Mucosa of descending colon (tissue), 3 donors: ENCODE data around the gene UTP11. TPM values are rescaled to one million over a fixed set of nuclear protein-coding genes. Genes with fewer than 3 reads are reported as not detected.
"Not testable (repeated sequence)": the region's sequence is repeated elsewhere in the genome, so short reads cannot be mapped to it uniquely, and the experiment has no call there.

Experiments
- ATAC-seq: fragments of 200-7000 bp; cut with Tn5 transposase; one replicate; pipeline ENCODE4 v1.9.1; 2020; ENCODE audit warnings: mild to moderate bottlenecking, moderate library complexity
- DNase-seq, 3 donors: peaks; one replicate each; pipeline ENCODE4 v3.0.0-alpha.2; 2020
- H3K36me3 ChIP-seq: fragments of 200-600 bp; one replicate; pipeline ENCODE4 v1.8.0; 2021; ENCODE audit warnings: low read depth, mild to moderate bottlenecking
- H3K4me1 ChIP-seq: fragments of 200-600 bp; one replicate; pipeline ENCODE4 v1.8.0; 2021; ENCODE audit warnings: low read depth, mild to moderate bottlenecking
- H3K4me3 ChIP-seq: fragments of 200-600 bp; one replicate; pipeline ENCODE4 v1.8.0; 2021; ENCODE audit warnings: mild to moderate bottlenecking
- H3K9me3 ChIP-seq: fragments of 200-600 bp; one replicate; pipeline ENCODE4 v1.8.0; 2021; ENCODE audit warnings: mild to moderate bottlenecking
- intact Hi-C, 2 donors: fragments of 100-400 bp; cut with DNase I in 1 of 2; cut with micrococcal nuclease in 1 of 2; formaldehyde crosslinking; loops; one replicate each; pipeline versions ENCODE4 v1.11.0 to v1.11.1; 2022; cut with DNase I, micrococcal nuclease
- long read RNA-seq, 2 donors: library from polyadenylated mRNA; unstranded; transcript quantifications; one replicate each; pipeline ENCODE4 v2.0.0, GENCODE V29; 2019 to 2021
- total RNA-seq, 3 donors: library from RNA; stranded (reverse); fragmentation: NEBNext Ultra II Directional in 2 of 3; extraction: Animal tissue kit (Norgen Biotek cat#: 25700) in 2 of 3; gene quantifications; one replicate each; pipeline versions ENCODE4 v1.2.1 to v1.2.4, GENCODE V29; 2021 to 2023
- TF ChIP-seq, protein P1 (sequence below): fragments of 200-600 bp; IDR thresholded peaks from one replicate; pipeline ENCODE4 v1.8.0; 2022; ENCODE audit warnings: antibody characterized with exemption, mild to moderate bottlenecking
- donor health status: DM: no; HTN: no; CAD: no; lungs with moderate emphysema.
- donor health status: DM: no; HTN: no; CAD: no.
- donor health status: DM: no; HTN: yes; CAD: no.

Gene UTP11, protein sequence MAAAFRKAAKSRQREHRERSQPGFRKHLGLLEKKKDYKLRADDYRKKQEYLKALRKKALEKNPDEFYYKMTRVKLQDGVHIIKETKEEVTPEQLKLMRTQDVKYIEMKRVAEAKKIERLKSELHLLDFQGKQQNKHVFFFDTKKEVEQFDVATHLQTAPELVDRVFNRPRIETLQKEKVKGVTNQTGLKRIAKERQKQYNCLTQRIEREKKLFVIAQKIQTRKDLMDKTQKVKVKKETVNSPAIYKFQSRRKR
- 10 to 100 TPM; 13.7 to 35.7 (median 15.3) TPM for total RNA-seq
- long read RNA-seq, donor 1, transcript UTP11-201 (8 exons, 2,019 nt): major isoform, 34 of 37 reads
- long read RNA-seq, donor 1, partial matches to known transcripts: 1 of 37 reads
- long read RNA-seq, donor 1, other reads (novel, unspliced or antisense): 2 of 37 reads
- long read RNA-seq, donor 2, transcript UTP11-201 (8 exons, 2,019 nt): major isoform, 17 of 18 reads
- long read RNA-seq, donor 2, partial matches to known transcripts: 1 of 18 reads
- long read RNA-seq, donor 2, other reads (novel, unspliced or antisense): 0 of 18 reads

DNA sequence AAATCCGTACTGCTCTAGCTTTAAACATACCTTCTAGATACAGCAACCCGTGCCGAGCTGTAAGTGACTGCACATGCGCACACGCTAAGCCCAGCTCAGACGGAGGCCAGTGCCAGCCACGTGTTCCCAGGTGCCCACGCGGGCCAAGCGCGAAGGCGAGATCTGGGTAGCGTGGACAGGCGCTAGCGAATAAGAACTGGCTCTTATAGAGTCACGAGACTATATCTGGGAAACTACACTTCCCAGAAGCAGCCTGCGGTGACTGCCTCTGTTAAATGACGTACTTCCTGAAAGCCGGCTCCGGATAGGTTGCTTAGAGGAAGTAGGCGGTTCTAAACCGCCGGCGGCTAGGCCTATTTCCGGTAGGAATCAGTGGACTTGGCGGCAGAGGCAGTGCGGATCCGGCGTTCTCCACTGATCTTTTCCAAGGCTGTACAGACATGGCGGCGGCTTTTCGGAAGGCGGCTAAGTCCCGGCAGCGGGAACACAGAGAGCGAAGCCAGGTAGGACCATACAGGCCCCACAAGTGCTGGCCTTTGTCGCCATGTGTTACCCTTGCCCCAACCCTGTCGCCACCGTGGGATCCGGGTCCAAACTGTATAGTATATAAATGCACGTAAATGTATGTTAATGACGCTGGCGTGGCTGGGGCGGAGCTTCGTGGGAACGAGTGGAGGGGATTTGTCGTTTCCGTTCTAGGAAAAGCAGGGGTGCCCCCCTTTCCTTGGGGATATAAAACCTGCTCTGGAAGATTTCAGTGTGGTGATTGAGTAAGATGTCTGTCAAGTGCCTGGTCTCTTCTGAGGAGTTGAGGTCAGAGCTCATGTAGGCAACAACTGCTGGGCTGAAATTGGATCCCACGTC, at the start of gene UTP11:
Gene UTP11, plus strand, starts transcription at position 372 of the 864 bp plus-strand sequence. Its CDS starts 69 bp downstream, at position 441.
- Histone ChIP-seq H3K4me1 (peaks cover 14% of the 10 kb centered on the region), H3K4me3 (peak within 1 kb of the TSS; percentile 35), H3K36me3 (no peaks in the 10 kb centered on the region), H3K9me3 (no peaks in the 10 kb centered on the region)
- DNase-seq (peak; percentile 91 to 95 (median 93)), ATAC-seq (peak; percentile 98)
- intact Hi-C loops: no loop called here
- TF ChIP-seq, protein P1, sequence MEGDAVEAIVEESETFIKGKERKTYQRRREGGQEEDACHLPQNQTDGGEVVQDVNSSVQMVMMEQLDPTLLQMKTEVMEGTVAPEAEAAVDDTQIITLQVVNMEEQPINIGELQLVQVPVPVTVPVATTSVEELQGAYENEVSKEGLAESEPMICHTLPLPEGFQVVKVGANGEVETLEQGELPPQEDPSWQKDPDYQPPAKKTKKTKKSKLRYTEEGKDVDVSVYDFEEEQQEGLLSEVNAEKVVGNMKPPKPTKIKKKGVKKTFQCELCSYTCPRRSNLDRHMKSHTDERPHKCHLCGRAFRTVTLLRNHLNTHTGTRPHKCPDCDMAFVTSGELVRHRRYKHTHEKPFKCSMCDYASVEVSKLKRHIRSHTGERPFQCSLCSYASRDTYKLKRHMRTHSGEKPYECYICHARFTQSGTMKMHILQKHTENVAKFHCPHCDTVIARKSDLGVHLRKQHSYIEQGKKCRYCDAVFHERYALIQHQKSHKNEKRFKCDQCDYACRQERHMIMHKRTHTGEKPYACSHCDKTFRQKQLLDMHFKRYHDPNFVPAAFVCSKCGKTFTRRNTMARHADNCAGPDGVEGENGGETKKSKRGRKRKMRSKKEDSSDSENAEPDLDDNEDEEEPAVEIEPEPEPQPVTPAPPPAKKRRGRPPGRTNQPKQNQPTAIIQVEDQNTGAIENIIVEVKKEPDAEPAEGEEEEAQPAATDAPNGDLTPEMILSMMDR: no peak

DNA sequence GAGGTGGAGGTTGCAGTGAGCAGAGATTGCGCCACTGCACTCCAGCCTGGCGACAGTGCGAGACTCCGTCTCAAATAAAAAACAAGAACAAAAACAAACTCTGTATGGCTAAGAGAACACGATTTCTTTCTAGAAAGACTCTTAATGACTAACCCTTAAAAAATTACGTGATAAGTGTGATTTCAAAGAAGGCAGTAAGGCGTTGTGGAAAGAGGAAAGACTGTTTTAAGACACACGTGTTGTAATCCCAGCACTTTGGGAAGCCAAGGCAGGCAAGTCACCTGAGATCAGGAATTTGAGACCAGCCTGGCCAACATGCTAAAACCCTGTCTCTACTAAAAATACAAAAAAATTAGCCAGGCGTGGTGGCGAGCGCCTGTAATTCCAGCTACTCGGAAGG, 48.4 kb upstream of the UTP11 start:
- H3K9me3 ChIP-seq, H3K36me3 ChIP-seq, ATAC-seq, H3K4me3 ChIP-seq, H3K4me1 ChIP-seq, intact Hi-C loops, DNase-seq: not testable (repeated sequence)

DNA sequence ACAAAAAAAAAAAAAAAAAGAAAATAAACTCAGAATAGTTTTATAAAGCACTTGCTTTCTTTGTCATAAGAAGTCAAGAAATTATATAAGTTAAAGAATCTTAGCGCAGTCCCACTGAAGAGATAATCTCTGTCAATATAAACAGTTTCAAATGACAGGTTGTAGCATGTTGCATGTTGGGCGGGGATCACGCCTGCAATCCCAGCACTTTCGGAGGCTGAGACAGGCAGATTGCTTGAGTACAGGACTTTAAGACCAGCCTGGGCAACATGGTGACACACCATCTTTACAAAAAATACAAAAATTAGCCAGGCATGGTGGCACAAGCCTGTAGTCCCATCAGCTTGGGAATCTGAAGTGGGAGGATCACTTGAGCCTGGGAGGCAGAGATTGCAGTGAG, 47.2 kb upstream of the UTP11 start:
- Histone ChIP-seq H3K4me1 (no peaks in the 10 kb centered on the region), H3K9me3 (no peaks in the 10 kb centered on the region), H3K36me3 (no peaks in the 10 kb centered on the region), H3K4me3 (no peak overlapping the region)
- TF ChIP-seq, protein P1: no peak
- DNase-seq: no peak
- no peak for ATAC-seq
- intact Hi-C loops: no loop called here

DNA sequence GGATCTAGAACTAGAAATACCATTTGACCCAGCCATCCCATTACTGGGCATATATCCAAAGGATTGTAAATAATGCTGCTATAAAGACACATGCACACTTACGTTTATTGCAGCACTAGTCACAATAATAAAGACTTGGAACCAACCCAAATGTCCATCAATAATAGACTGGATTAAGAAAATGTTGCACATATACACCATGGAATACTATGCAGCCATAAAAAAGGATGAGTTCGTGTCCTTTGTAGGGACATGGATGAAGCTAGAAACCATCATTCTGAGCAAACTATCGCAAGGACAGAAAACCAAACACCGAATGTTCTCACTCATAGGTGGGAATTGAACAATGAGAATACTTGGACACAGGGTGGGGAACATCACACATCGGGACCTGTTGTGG, 38.9 kb upstream of the UTP11 start:
- H3K9me3 ChIP-seq, DNase-seq, intact Hi-C loops, ATAC-seq, H3K4me3 ChIP-seq, H3K4me1 ChIP-seq: not testable (repeated sequence)
- peaks cover 11% of the 10 kb centered on the region for H3K36me3 ChIP-seq

DNA sequence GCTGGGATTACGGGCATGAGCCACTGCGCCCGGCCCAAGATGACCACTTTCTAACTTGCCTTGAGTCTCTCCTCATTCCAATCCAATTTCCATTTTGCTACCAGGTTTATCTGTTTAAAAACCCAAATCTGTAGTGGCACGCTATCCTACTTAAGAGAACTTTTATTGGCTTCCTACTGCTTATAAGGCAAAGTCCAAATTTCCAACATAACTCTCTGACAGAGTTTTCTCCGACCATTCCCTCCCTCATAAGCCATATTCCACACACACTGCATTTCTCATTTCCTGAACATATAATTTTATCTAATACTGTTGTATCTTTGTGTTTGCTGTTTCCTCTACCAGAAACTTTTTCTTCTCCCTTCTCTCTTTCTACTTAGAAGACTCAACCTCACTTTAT, 38.0 kb upstream of the UTP11 start:
- Histone ChIP-seq H3K36me3 (peaks cover 14% of the 10 kb centered on the region), H3K4me3 (no peak overlapping the region), H3K9me3 (no peaks in the 10 kb centered on the region), H3K4me1 (no peaks in the 10 kb centered on the region)
- TF ChIP-seq, protein P1: no peak
- intact Hi-C loops: no loop called here
- no peak for DNase-seq
- ATAC-seq: no peak

DNA sequence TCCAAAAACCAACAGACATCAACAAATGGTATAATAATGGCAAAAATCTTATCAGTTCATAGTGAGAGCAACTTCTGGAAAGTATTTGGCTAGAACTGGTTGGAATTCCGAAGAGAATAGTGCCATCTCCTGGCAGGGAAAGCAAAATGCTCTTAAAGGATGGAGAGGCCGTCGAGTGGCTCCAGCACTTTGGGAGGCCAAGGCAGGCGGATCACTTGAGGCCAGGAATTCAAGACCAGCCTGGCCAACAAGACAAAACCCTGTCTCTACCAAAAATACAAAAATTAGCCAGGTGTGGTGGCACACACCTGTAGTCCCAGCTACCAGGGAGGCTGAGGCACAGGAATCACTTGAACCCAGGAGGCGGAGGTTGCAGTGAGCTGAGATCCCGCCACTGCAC, 37.5 kb upstream of the UTP11 start:
- H3K9me3 ChIP-seq, intact Hi-C loops, H3K4me1 ChIP-seq, H3K4me3 ChIP-seq: not testable (repeated sequence)
- DNase-seq: peak in 1 of 3 donors; percentile 41
- peaks cover 14% of the 10 kb centered on the region for H3K36me3 ChIP-seq
- peak; percentile 74 for ATAC-seq

DNA sequence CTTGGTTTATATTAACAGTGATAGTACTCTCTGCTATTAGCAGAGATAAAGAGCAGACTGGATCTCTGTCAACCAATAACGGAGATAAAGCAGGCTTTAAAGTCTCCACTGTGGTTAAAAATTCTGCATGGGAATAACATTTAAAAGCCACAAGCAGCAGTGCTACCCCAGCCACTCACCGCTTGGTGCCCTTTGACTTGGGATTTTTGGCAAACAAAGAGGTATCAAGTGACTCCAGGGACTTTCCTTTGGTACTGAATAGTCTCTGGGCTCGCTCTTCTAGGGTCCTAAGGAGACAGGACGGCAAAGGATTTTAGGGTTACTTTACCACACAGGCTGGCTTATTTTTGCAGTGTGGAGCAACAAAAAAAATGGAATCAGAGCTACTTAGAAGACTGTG, 34.0 kb upstream of the UTP11 start:
- intact Hi-C loops: no loop called here
- TF ChIP-seq, protein P1: no peak
- no peak for DNase-seq
- H3K9me3 ChIP-seq: no peaks in the 10 kb centered on the region
- H3K4me1 ChIP-seq: no peaks in the 10 kb centered on the region
- H3K4me3 ChIP-seq: no peak overlapping the region
- no peak for ATAC-seq
- H3K36me3 ChIP-seq: peaks cover 17% of the 10 kb centered on the region
